ENCODE measurements around the gene RIPK3.

- TF ChIP-seq CTCF (IDR thresholded peaks at IDR 0.05; ENCODE audit: insufficient read depth, low read depth, low read length) (no peak), EZH2 (IDR thresholded peaks at IDR 0.05; ENCODE audit: insufficient read depth, low read length) (no peak)
These were observed 8.0 kb downstream of the RIPK3 start for GRCh38 chr14:24331731-24332267.

All from astrocyte (in vitro differentiated cells and primary cell).